Upper lobe of left lung (tissue), 4 donors: ENCODE measurements around the gene FLNB.

Experiments
- EP300 ChIP-seq, 4 donors: sonication (generic); formaldehyde crosslinking; IDR thresholded peaks; one replicate each; pipeline ENCODE4 v1.5.1; 2017; ENCODE audit warnings: antibody characterized with exemption in 4 of 4, control low read depth in 2 of 4
- POLR2A ChIP-seq, 4 donors: fragments of 450-650 bp; IDR thresholded peaks; one replicate each; pipeline ENCODE4 v1.5.1; 2016 to 2017; ENCODE audit warnings: antibody characterized with exemption in 4 of 4, mild to moderate bottlenecking in 2 of 4
- TF ChIP-seq, protein P1 (sequence below), 6 experiments: fragments of 450-650 bp in 4 of 6; fragments of 200-600 bp in 2 of 6; sonication (generic) in 2 of 6; IDR thresholded peaks; one replicate each; pipeline ENCODE4 v1.5.1; 2016 to 2019; ENCODE audit warnings: antibody characterized with exemption in 6 of 6

DNA sequence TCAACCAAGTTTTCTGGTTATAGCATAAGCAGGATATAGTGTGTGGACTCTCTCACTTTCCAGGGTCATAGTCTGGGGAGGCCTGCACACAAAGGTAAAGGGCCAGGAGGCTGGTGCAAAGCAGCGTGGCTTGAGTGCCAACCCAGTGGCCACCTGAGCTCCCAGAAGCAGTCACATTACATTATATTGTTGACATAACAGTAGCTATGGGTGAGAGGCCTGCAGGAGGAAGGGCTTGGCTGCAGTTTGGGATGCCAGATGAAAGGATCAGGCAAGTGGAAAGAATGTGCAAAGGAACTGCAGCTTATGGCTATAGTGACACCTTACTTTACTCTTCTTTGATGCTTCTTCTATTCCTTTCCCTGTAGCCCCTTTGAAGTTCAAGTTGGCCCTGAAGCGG is 96.5 kb downstream of the FLNB start:
- TF ChIP-seq, protein P1, sequence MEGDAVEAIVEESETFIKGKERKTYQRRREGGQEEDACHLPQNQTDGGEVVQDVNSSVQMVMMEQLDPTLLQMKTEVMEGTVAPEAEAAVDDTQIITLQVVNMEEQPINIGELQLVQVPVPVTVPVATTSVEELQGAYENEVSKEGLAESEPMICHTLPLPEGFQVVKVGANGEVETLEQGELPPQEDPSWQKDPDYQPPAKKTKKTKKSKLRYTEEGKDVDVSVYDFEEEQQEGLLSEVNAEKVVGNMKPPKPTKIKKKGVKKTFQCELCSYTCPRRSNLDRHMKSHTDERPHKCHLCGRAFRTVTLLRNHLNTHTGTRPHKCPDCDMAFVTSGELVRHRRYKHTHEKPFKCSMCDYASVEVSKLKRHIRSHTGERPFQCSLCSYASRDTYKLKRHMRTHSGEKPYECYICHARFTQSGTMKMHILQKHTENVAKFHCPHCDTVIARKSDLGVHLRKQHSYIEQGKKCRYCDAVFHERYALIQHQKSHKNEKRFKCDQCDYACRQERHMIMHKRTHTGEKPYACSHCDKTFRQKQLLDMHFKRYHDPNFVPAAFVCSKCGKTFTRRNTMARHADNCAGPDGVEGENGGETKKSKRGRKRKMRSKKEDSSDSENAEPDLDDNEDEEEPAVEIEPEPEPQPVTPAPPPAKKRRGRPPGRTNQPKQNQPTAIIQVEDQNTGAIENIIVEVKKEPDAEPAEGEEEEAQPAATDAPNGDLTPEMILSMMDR (IDR thresholded peaks at IDR 0.05) = no peak
- TF ChIP-seq POLR2A (IDR thresholded peaks at IDR 0.05) (no peak), EP300 (IDR thresholded peaks at IDR 0.05) (no peak)
